Stimulated activated CD4-positive, alpha-beta T cell treated with anti-CD3 and anti-CD28 coated beads, Interleukin-4, amount 100 ng/mL, for 48 hours (primary cell): ENCODE measurements around the gene LCE3E.

ENCODE experiments used
- DNase-seq, 2 donors: peaks; one replicate each; pipeline ENCODE4 v3.0.0-alpha.2; 2020; ENCODE audit warnings: low read depth in 2 of 2

Gene LCE3E

DNA sequence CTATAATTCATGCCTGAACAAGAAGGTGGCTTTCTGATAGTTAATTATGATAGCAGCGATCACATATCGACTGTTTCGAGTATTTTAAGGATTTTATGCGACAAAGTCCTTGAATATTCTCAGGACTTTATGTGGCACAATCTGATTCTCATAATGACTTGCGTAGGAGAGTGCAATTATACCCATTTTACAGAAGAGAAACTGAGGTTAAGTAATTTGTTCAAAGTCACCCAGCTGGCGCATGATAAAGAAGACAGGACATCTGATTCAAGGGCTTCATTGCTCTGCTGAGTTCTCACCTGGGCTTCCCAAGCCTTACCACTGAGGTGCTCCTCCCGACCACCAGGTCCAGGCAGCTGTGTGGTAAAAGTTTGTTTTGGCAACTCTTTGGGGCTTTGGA, 50.5 kb downstream of the LCE3E start:
- DNase-seq: no peak
